Measurements from ENCODE around the gene EXOC4. TPM values are rescaled to one million over a fixed set of nuclear protein-coding genes. Genes with fewer than 3 reads are reported as not detected.

Gene EXOC4
- total RNA-seq, 1 experiment from 2014 or later: 66.2 TPM

GRCh38 chr7:133246558-133246957 lies 6.3 kb upstream of the EXOC4 start:
- no peak overlapping the region for H3K4me3 Mint-ChIP-seq (ENCODE audit: unreplicated experiment)
- intact Hi-C loops (cut with micrococcal nuclease; ENCODE audit: unreplicated experiment): no loop called here
- POLR2A ChIA-PET: no interaction called here
- H3K27me3 Mint-ChIP-seq (ENCODE audit: insufficient read depth, unreplicated experiment): peaks cover 5% of the 10 kb centered on the region
- peaks cover 10% of the 10 kb centered on the region for H3K9me3 Mint-ChIP-seq (ENCODE audit: unreplicated experiment)
- Histone ChIP-seq H3K27me3 (replicated peaks; ENCODE audit: control insufficient read depth, insufficient read depth, low read length) (no peaks in the 10 kb centered on the region), H3K4me1 (no peaks in the 10 kb centered on the region), H3K36me3 (ENCODE audit: control insufficient read depth, insufficient read depth, low read length) (no peaks in the 10 kb centered on the region), H3K9me3 (0 out of 2 replicates have a peak, but pooled peaks cover 5% of the 10 kb centered on the region), H3K4me3 (ENCODE audit: low read depth, low read length) (no peak overlapping the region)
- no peak for DNase-seq
- no peaks in the 10 kb centered on the region for H3K36me3 Mint-ChIP-seq (ENCODE audit: insufficient read depth, unreplicated experiment)
- no peak overlapping the region for H3K27ac Mint-ChIP-seq (ENCODE audit: unreplicated experiment)
- CTCF ChIA-PET: no interaction called here
- no TSS peak for BruUV-seq (replicated peaks)
- TF ChIP-seq, protein P1, sequence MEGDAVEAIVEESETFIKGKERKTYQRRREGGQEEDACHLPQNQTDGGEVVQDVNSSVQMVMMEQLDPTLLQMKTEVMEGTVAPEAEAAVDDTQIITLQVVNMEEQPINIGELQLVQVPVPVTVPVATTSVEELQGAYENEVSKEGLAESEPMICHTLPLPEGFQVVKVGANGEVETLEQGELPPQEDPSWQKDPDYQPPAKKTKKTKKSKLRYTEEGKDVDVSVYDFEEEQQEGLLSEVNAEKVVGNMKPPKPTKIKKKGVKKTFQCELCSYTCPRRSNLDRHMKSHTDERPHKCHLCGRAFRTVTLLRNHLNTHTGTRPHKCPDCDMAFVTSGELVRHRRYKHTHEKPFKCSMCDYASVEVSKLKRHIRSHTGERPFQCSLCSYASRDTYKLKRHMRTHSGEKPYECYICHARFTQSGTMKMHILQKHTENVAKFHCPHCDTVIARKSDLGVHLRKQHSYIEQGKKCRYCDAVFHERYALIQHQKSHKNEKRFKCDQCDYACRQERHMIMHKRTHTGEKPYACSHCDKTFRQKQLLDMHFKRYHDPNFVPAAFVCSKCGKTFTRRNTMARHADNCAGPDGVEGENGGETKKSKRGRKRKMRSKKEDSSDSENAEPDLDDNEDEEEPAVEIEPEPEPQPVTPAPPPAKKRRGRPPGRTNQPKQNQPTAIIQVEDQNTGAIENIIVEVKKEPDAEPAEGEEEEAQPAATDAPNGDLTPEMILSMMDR (IDR thresholded peaks at IDR 0.05; ENCODE audit: insufficient read depth in 1 of 2, low read depth in 1 of 2, low read length in 1 of 2, severe bottlenecking in 1 of 2, unreplicated experiment in 1 of 2): no peak
- no peaks in the 10 kb centered on the region for H3K4me1 Mint-ChIP-seq (ENCODE audit: low read depth, unreplicated experiment)

- CTCF ChIA-PET: no interaction called here
- intact Hi-C loops (cut with micrococcal nuclease; ENCODE audit: unreplicated experiment): no loop called here
- H3K4me1 ChIP-seq: no peaks in the 10 kb centered on the region
- H3K9me3 ChIP-seq: 0 out of 2 replicates have a peak, but pooled peaks cover 5% of the 10 kb centered on the region
- POLR2A ChIA-PET: no interaction called here
- DNase-seq: no peak
- no peak overlapping the region for H3K4me3 ChIP-seq (ENCODE audit: low read depth, low read length)
- Mint-ChIP-seq H3K27ac (ENCODE audit: unreplicated experiment) (no peak overlapping the region), H3K27me3 (ENCODE audit: insufficient read depth, unreplicated experiment) (no peaks in the 10 kb centered on the region), H3K4me1 (ENCODE audit: low read depth, unreplicated experiment) (peaks cover 7% of the 10 kb centered on the region), H3K36me3 (ENCODE audit: insufficient read depth, unreplicated experiment) (no peaks in the 10 kb centered on the region), H3K9me3 (ENCODE audit: unreplicated experiment) (peaks cover 10% of the 10 kb centered on the region), H3K4me3 (ENCODE audit: unreplicated experiment) (no peak overlapping the region)
- H3K36me3 ChIP-seq (ENCODE audit: control insufficient read depth, insufficient read depth, low read length): no peaks in the 10 kb centered on the region
- no peaks in the 10 kb centered on the region for H3K27me3 ChIP-seq (replicated peaks; ENCODE audit: control insufficient read depth, insufficient read depth, low read length)
- TF ChIP-seq, protein P1 (IDR thresholded peaks at IDR 0.05; ENCODE audit: insufficient read depth in 1 of 2, low read depth in 1 of 2, low read length in 1 of 2, severe bottlenecking in 1 of 2, unreplicated experiment in 1 of 2): no peak
- no TSS peak for BruUV-seq (replicated peaks)
Measured at GRCh38 chr7:133248901-133249300, 4.0 kb upstream of the EXOC4 start.

- ChIA-PET POLR2A (interaction anchor here (0.8 to 1.8 kb wide), 2 partner anchors 90 to 171 kb away, joined by 3 to 6 read pairs; partner anchors contain the start of gene CHCHD3), CTCF (no interaction called here)
- H3K27me3 Mint-ChIP-seq (ENCODE audit: insufficient read depth, unreplicated experiment): no peaks in the 10 kb centered on the region
- TF ChIP-seq, protein P1 (IDR thresholded peaks at IDR 0.05; ENCODE audit: insufficient read depth in 1 of 2, low read depth in 1 of 2, low read length in 1 of 2, severe bottlenecking in 1 of 2, unreplicated experiment in 1 of 2): no peak
- Histone ChIP-seq H3K4me3 (ENCODE audit: low read depth, low read length) (no peak overlapping the region), H3K4me1 (no peaks in the 10 kb centered on the region; the same call in 1 of the 2 replicates), H3K36me3 (ENCODE audit: control insufficient read depth, insufficient read depth, low read length) (no peaks in the 10 kb centered on the region), H3K9me3 (0 out of 2 replicates have a peak, but pooled peaks cover 5% of the 10 kb centered on the region), H3K27me3 (replicated peaks; ENCODE audit: control insufficient read depth, insufficient read depth, low read length) (no peaks in the 10 kb centered on the region)
- H3K36me3 Mint-ChIP-seq (ENCODE audit: insufficient read depth, unreplicated experiment): peaks cover 9% of the 10 kb centered on the region
- H3K27ac Mint-ChIP-seq (ENCODE audit: unreplicated experiment): peak overlapping the region; percentile 95
- DNase-seq: no peak
- H3K4me3 Mint-ChIP-seq (ENCODE audit: unreplicated experiment): peak overlapping the region; percentile 87
- BruUV-seq (replicated peaks): no TSS peak
- intact Hi-C loops (cut with micrococcal nuclease; ENCODE audit: unreplicated experiment): no loop called here
- H3K4me1 Mint-ChIP-seq (ENCODE audit: low read depth, unreplicated experiment): peaks cover 7% of the 10 kb centered on the region
- peaks cover 10% of the 10 kb centered on the region for H3K9me3 Mint-ChIP-seq (ENCODE audit: unreplicated experiment)
Measured at GRCh38 chr7:133252506-133252857, 396 bp upstream of the EXOC4 start.
